ENCODE results near the gene TAF1C. TPM values are rescaled to one million over a fixed set of nuclear protein-coding genes. Genes with fewer than 3 reads are reported as not detected.

Gene TAF1C
- total and polyA plus RNA-seq, 11 donors: 16.3 to 34.4 (median 22.3) TPM

- Histone ChIP-seq H3K4me3 (peak overlapping the region in 1 of 12 donors; percentile 1), H3K4me1 (peaks cover 7 to 63% (median 36%) of the 10 kb centered on the region in 12 donors), H3K36me3 (peaks cover 0 to 38% (median 32%) of the 10 kb centered on the region in 9 donors), H3K27ac (peak overlapping the region; percentile 35 to 89 (median 82)), H3K27me3 (no peaks in the 10 kb centered on the region), H3K9me3 (no peaks in the 10 kb centered on the region)
- ATAC-seq (peak in 3 of 4 donors; percentile 1 to 33 (median 25)), DNase-seq (peak in 1 of 5 donors; percentile 38)
- WGBS, 4 donors: 52 to 68% (median 58%) methylated on average over 10 to 18 of the region's 18 CpGs
- no peak for TF ChIP-seq POLR2A (IDR thresholded peaks at IDR 0.05)
- TF ChIP-seq CTCF (IDR thresholded peaks at IDR 0.05): no peak
- intact Hi-C loops (cut with DNase I): loop anchor here in 6 of 10 donors (2.0 to 10.0 kb wide), 7 partner anchors 89 to 222 kb away; partner anchors contain the start of genes NECAB2 (in 1 of the 6) and OSGIN1 (in 1 of the 6)
These were observed 10.4 kb downstream of the TAF1C start for GRCh38 chr16:84176192-84177053.

- H3K36me3 ChIP-seq: peaks cover 0 to 29% (median 23%) of the 10 kb centered on the region in 9 donors
- TF ChIP-seq POLR2A (IDR thresholded peaks at IDR 0.05) (no peak), CTCF (IDR thresholded peaks at IDR 0.05) (peak in 10 of 12 donors; percentile 34 to 85 (median 68))
- ATAC-seq: peak; percentile 43 to 70 (median 52)
- no peaks in the 10 kb centered on the region for H3K9me3 ChIP-seq
- H3K27me3 ChIP-seq: no peaks in the 10 kb centered on the region
- DNase-seq: peak in 2 of 5 donors; percentile 55 to 57
- 34 to 62% (median 38%) methylated on average over 10 of the region's 10 CpGs for WGBS, 4 donors
- peak overlapping the region in 9 of 12 donors; percentile 8 to 85 (median 83) for H3K27ac ChIP-seq
- intact Hi-C loops (cut with DNase I): loop anchor here in 6 of 10 donors (2.0 to 10.0 kb wide), 7 partner anchors 88 to 221 kb away; partner anchors contain the start of genes NECAB2 (in 1 of the 6) and OSGIN1 (in 1 of the 6)
- no peak overlapping the region for H3K4me3 ChIP-seq
- H3K4me1 ChIP-seq: peaks cover 7 to 55% (median 36%) of the 10 kb centered on the region in 12 donors
These were observed 11.3 kb downstream of the TAF1C start for GRCh38 chr16:84175350-84176081.

GRCh38 chr16:84174396-84174795 lies 12.5 kb downstream of the TAF1C start:
- DNase-seq (no peak), ATAC-seq (no peak)
- Histone ChIP-seq H3K9me3 (no peaks in the 10 kb centered on the region), H3K36me3 (peaks cover 0 to 18% (median 12%) of the 10 kb centered on the region in 9 donors), H3K27me3 (no peaks in the 10 kb centered on the region), H3K4me3 (no peak overlapping the region), H3K27ac (peak overlapping the region in 1 of 12 donors; percentile 83), H3K4me1 (peaks cover 7 to 46% (median 32%) of the 10 kb centered on the region in 12 donors)
- no peak for TF ChIP-seq POLR2A (IDR thresholded peaks at IDR 0.05)
- no peak for TF ChIP-seq CTCF (IDR thresholded peaks at IDR 0.05)
- intact Hi-C loops (cut with DNase I): loop anchor here in 2 of 10 donors (5.0 to 10.0 kb wide), 3 partner anchors 92 to 220 kb away; partner anchors contain the start of genes NECAB2 (in 1 of the 2) and OSGIN1 (in 1 of the 2)
- 83 to 92% (median 88%) methylated on average over 11 of the region's 11 CpGs for WGBS, 4 donors

Data from heart left ventricle (tissue), 16 donors.